Activated T-helper 1 cell treated with anti-CD3 and anti-CD28 coated beads, Interleukin-2, amount 50 U/mL, for 16 hours (primary cell): ENCODE results near the gene GCFC2.

ENCODE experiments used
- DNase-seq, 2 donors: peaks; one replicate each; pipeline ENCODE4 v3.0.0-alpha.2; 2020; ENCODE audit warnings: low read depth in 1 of 2, low spot score in 1 of 2

GCFC2 gene

GRCh38 chr2:75632091-75632701 lies 78.5 kb downstream of the GCFC2 start:
- DNase-seq = no peak

GRCh38 chr2:75627902-75628504 lies 82.7 kb downstream of the GCFC2 start:
- peak in 1 of 2 donors; percentile 9 for DNase-seq

GRCh38 chr2:75622929-75623328 lies 87.8 kb downstream of the GCFC2 start:
- DNase-seq = no peak

- no peak for DNase-seq
These were observed 88.2 kb downstream of the GCFC2 start for GRCh38 chr2:75622500-75622899.

GRCh38 chr2:75621228-75621627 lies 89.5 kb downstream of the GCFC2 start:
- DNase-seq = no peak

- no peak for DNase-seq
These were observed 90.6 kb downstream of the GCFC2 start for GRCh38 chr2:75619956-75620740.

- no peak for DNase-seq
These were observed 93.8 kb downstream of the GCFC2 start for GRCh38 chr2:75616933-75617332.

GRCh38 chr2:75616406-75616805 lies 94.3 kb downstream of the GCFC2 start:
- DNase-seq = no peak

GRCh38 chr2:75614162-75614651 lies 96.5 kb downstream of the GCFC2 start:
- DNase-seq = no peak

- no peak for DNase-seq
These were observed 97.9 kb downstream of the GCFC2 start for GRCh38 chr2:75612862-75613243.
